Measurements from ENCODE around the gene DLL4. TPM values are rescaled to one million over a fixed set of nuclear protein-coding genes. Genes with fewer than 3 reads are reported as not detected.

Gene DLL4
- total and polyA plus RNA-seq, 10 of the 15 experiments (the other 5 are each of a cell fraction or from before 2014, with no cell fraction given), result 0.04 to 0.16 (median 0.09) TPM; not detected in 6

- no peaks in the 10 kb centered on the region for H3K9me3 ChIP-seq (replicated peaks; ENCODE audit: control insufficient read depth, insufficient read depth, low read length)
- H3K27ac ChIP-seq (ENCODE audit: control insufficient read depth, insufficient read depth), result peak overlapping the region; percentile 66
- DNase-seq (ENCODE audit: low read depth, low spot score) (no peak), FAIRE-seq (no peak), ATAC-seq (no peak)
- WGBS (ENCODE audit: insufficient coverage, insufficient replicate concordance, low lambda C conversion rate, missing lambda C conversion rate), result 51% methylated on average over 23 of the region's 23 CpGs
- RAD21 ChIA-PET (ENCODE audit: unreplicated experiment), result interaction anchor here (1.4 to 1.5 kb wide), 2 partner anchors 12 to 22 kb away, joined by 3 to 5 read pairs; no protein-coding TSS in a partner anchor
- no peaks in the 10 kb centered on the region for H3K27me3 ChIP-seq (replicated peaks in 1 of 2; ENCODE audit: control insufficient read depth in 2 of 2, insufficient read depth in 2 of 2, low read length in 1 of 2)
- CTCF ChIA-PET, result interaction anchor here (0.8 to 4.3 kb wide), 5 partner anchors 11 to 232 kb away, joined by 3 to 37 read pairs (median 5); no protein-coding TSS in a partner anchor
- in situ Hi-C loops (cut with MboI) (no loop called here), intact Hi-C loops (cut with micrococcal nuclease; ENCODE audit: unreplicated experiment) (no loop called here)
- peaks cover 7% of the 10 kb centered on the region for H3K4me1 ChIP-seq (ENCODE audit: control insufficient read depth, insufficient read depth, low read length)
- peak overlapping the region; percentile 73 for H3K4me3 ChIP-seq
- SMC1A ChIA-PET (ENCODE audit: uncharacterized antibody, unreplicated experiment), result interaction anchor here (1.2 kb wide), 1 partner anchor 10 kb away, joined by 5 read pairs; no protein-coding TSS in a partner anchor
- no peaks in the 10 kb centered on the region for H4K20me1 ChIP-seq (ENCODE audit: control insufficient read depth, insufficient read depth)
- peak overlapping the region; percentile 98 for H3K4me2 ChIP-seq (ENCODE audit: control insufficient read depth, insufficient read depth)
- peak overlapping the region; percentile 72 for H3K9ac ChIP-seq (ENCODE audit: control insufficient read depth, insufficient read depth, low read length)
- POLR2A ChIA-PET, result interaction anchor here (0.5 to 3.0 kb wide), 2 partner anchors 11 to 211 kb away, joined by 7 to 20 read pairs; no protein-coding TSS in a partner anchor
- H3K36me3 ChIP-seq (ENCODE audit: control insufficient read depth in 2 of 2, insufficient read depth in 2 of 2, low read length in 1 of 2), result no peaks in the 10 kb centered on the region
- no peaks in the 10 kb centered on the region for H3K79me2 ChIP-seq (ENCODE audit: control insufficient read depth, insufficient read depth, low read length)
- H2AFZ ChIP-seq (ENCODE audit: control insufficient read depth, low read depth, low read length), result peak overlapping the region; percentile 85
- BruUV-seq (replicated peaks), result TSS peak; percentile 88
- no peak for TF ChIP-seq POLR2AphosphoS2 (IDR thresholded peaks at IDR 0.05; ENCODE audit: low read depth, low read length)
- TF ChIP-seq REST (IDR thresholded peaks at IDR 0.05; ENCODE audit: low read depth, low read length), result no peak
- no peak for TF ChIP-seq POLR2A (IDR thresholded peaks at IDR 0.05; ENCODE audit: low read depth, low read length)
- no peak for TF ChIP-seq RB1 (IDR thresholded peaks at IDR 0.05; ENCODE audit: borderline replicate concordance)
- TF ChIP-seq MXI1 (IDR thresholded peaks at IDR 0.05; ENCODE audit: low read depth, low read length), result no peak
- TF ChIP-seq MLLT1 (IDR thresholded peaks at IDR 0.05), result no peak
- no peak for TF ChIP-seq IKZF2 (IDR thresholded peaks at IDR 0.05)
- TF ChIP-seq LARP7 (IDR thresholded peaks at IDR 0.05), result no peak
- no peak for TF ChIP-seq NRF1 (conservative IDR thresholded peaks at IDR 0.05; ENCODE audit: low read depth, low read length)
- no peak for TF ChIP-seq HDAC2 (IDR thresholded peaks at IDR 0.05)
- TF ChIP-seq PAX8 (IDR thresholded peaks at IDR 0.05), result no peak
- no peak for TF ChIP-seq TBL1XR1 (IDR thresholded peaks at IDR 0.05; ENCODE audit: low read depth, low read length)
- TF ChIP-seq DPF2 (IDR thresholded peaks at IDR 0.05), result no peak
- TF ChIP-seq ZBTB40 (IDR thresholded peaks at IDR 0.05; ENCODE audit: borderline replicate concordance), result no peak
- no peak for TF ChIP-seq RCOR1 (conservative IDR thresholded peaks at IDR 0.05; ENCODE audit: low read depth, low read length)
Observed at GRCh38 chr15:40952301-40952900, 23.3 kb downstream of the DLL4 start.

Measured in GM12878 (cell line).